ENCODE results near the gene CD164.

DNA sequence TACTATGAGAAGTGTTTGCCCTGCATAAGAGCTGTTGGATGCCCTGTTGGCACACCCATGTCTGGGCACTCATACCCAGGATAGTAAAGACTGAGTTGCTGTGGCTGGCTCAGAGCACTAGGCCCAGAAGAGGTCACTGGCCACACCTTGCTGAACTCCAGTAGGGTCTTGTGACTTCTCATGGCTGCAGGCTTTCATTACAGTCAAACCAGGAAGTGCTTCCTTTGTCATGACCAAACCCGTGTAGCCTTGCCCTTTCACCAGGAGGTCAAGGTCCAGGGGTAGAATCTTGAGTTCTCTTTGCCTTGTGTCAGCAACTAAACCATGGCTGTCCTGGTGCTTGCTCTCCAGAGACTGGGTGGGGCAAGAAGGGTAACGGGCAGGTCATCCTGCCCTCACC, 49.5 kb downstream of the CD164 start:
- TF ChIP-seq, protein P1, sequence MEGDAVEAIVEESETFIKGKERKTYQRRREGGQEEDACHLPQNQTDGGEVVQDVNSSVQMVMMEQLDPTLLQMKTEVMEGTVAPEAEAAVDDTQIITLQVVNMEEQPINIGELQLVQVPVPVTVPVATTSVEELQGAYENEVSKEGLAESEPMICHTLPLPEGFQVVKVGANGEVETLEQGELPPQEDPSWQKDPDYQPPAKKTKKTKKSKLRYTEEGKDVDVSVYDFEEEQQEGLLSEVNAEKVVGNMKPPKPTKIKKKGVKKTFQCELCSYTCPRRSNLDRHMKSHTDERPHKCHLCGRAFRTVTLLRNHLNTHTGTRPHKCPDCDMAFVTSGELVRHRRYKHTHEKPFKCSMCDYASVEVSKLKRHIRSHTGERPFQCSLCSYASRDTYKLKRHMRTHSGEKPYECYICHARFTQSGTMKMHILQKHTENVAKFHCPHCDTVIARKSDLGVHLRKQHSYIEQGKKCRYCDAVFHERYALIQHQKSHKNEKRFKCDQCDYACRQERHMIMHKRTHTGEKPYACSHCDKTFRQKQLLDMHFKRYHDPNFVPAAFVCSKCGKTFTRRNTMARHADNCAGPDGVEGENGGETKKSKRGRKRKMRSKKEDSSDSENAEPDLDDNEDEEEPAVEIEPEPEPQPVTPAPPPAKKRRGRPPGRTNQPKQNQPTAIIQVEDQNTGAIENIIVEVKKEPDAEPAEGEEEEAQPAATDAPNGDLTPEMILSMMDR (conservative IDR thresholded peaks at IDR 0.05; ENCODE audit: low read depth, low read length): no peak
- TF ChIP-seq EZH2phosphoT487 (IDR thresholded peaks at IDR 0.05; ENCODE audit: borderline replicate concordance, low read length): no peak

Data from PC-3 (cell line).